OCI-LY7 (cell line): ENCODE data around the gene SLC6A7. TPM values are rescaled to one million over a fixed set of nuclear protein-coding genes. Genes with fewer than 3 reads are reported as not detected.

Experiments used
- BruUV-seq: library from RNA; stranded (reverse); fragments of 400-500 nt; replicated peaks from 2 replicates; lab custom pipeline; 2021; lab: Mats Ljungman, UMichigan
- CTCF ChIA-PET: fragments of 300-600 bp; sonication (Branson Sonifier 250); formaldehyde crosslinking; loops from one replicate; lab custom pipeline; 2022; ENCODE audit warnings: antibody characterized with exemption; ENCODE audit not compliant: unreplicated experiment; lab: Charles Lee
- POLR2A ChIA-PET: fragments of 300-600 bp; sonication (Branson Sonifier 250); formaldehyde crosslinking; loops from one replicate; lab custom pipeline; 2022; ENCODE audit warnings: antibody characterized with exemption; lab: Charles Lee
- DNase-seq: peaks from one replicate; pipeline ENCODE4 v3.0.0-alpha.2; 2015; ENCODE audit warnings: low spot score
- H2AFZ ChIP-seq: fragments of 200-600 bp; sonication (generic), shearing (Covaris generic); 2 replicates; pipeline ENCODE4 v1.6.1; 2014; ENCODE audit warnings: mild to moderate bottlenecking, antibody characterized with exemption, low read length, moderate library complexity
- H3K27ac ChIP-seq: fragments of 200-600 bp; sonication (generic); 2 replicates; pipeline ENCODE4 v1.5.1; 2014; ENCODE audit warnings: mixed run types, low read depth, mild to moderate bottlenecking, moderate library complexity, low read length, inconsistent platforms; ENCODE audit not compliant: poor library complexity, severe bottlenecking
- H3K36me3 ChIP-seq: fragments of 200-600 bp; sonication (generic); 2 replicates; pipeline ENCODE4 v1.6.1; 2014; ENCODE audit warnings: mild to moderate bottlenecking, antibody characterized with exemption, low read length, moderate library complexity, mixed read lengths; ENCODE audit not compliant: insufficient read depth
- H3K4me1 ChIP-seq: fragments of 200-600 bp; sonication (generic); 2 replicates; pipeline ENCODE4 v1.5.1; 2014; ENCODE audit warnings: mild to moderate bottlenecking, low read length; ENCODE audit not compliant: insufficient read depth, poor library complexity, severe bottlenecking
- H3K4me2 ChIP-seq: fragments of 200-600 bp; sonication (generic); 2 replicates; pipeline ENCODE4 v1.6.1; 2014; ENCODE audit warnings: mild to moderate bottlenecking, low read length
- H3K4me3 ChIP-seq: fragments of 200-600 bp; sonication (generic); 2 replicates; pipeline ENCODE4 v1.5.1; 2014; ENCODE audit warnings: mild to moderate bottlenecking, low read depth, low read length; ENCODE audit not compliant: poor library complexity, severe bottlenecking
- H3K79me2 ChIP-seq: fragments of 200-600 bp; sonication (generic); 2 replicates; pipeline ENCODE4 v1.6.1; 2016; ENCODE audit warnings: low read depth, mild to moderate bottlenecking, low read length, moderate library complexity, mixed read lengths; ENCODE audit not compliant: insufficient read depth
- H3K9me2 ChIP-seq: fragments of 200-600 bp; sonication (generic); 2 replicates; pipeline ENCODE4 v1.6.1; 2016; ENCODE audit warnings: mild to moderate bottlenecking, low read length, mixed read lengths; ENCODE audit not compliant: insufficient read depth
- H3K9me3 ChIP-seq: fragments of 200-600 bp; sonication (generic); 2 replicates; pipeline ENCODE4 v1.6.1; 2014; ENCODE audit warnings: mild to moderate bottlenecking, mixed run types, low read length, mixed read lengths
- H4K20me1 ChIP-seq: fragments of 200-600 bp; sonication (generic); 2 replicates; pipeline ENCODE4 v1.6.1; 2014; ENCODE audit warnings: mild to moderate bottlenecking, antibody characterized with exemption, low read length, moderate library complexity, mixed read lengths; ENCODE audit not compliant: insufficient read depth
- CTCF ChIP-seq: fragments of 200-600 bp; sonication (generic); conservative IDR thresholded peaks from 2 replicates; pipeline ENCODE4 v1.5.1; 2014; ENCODE audit warnings: mild to moderate bottlenecking, antibody characterized with exemption, low read length, moderate library complexity, mixed read lengths
- EZH2phosphoT487 ChIP-seq: fragments of 200-600 bp; sonication (generic); IDR thresholded peaks from 2 replicates; pipeline ENCODE4 v1.6.1; 2018; ENCODE audit warnings: low read depth, borderline replicate concordance, mild to moderate bottlenecking, mixed run types, antibody characterized with exemption, low read length, moderate library complexity, mixed read lengths
- intact Hi-C: fragments of 100-400 bp; cut with micrococcal nuclease; formaldehyde crosslinking; loops from one replicate; pipeline ENCODE4 v1.10.0; 2022; ENCODE audit not compliant: unreplicated experiment
- total RNA-seq, 2 experiments: library from RNA; depleted of rRNA in 1 of 2; stranded (reverse); fragments of >200 nt in 1 of 2; shearing (Covaris generic) in 1 of 2; gene quantifications; 2 replicates each; pipeline ENCODE4 v1.2.3, GENCODE V29; 2014 to 2022

The SLC6A7 gene
- total RNA-seq, 2 experiments from 2014 or later, result not detected

- Histone ChIP-seq H3K9me2 (no peaks in the 10 kb centered on the region), H3K9me3 (no peaks in the 10 kb centered on the region)
- CTCF ChIA-PET, result no interaction called here
Observed at GRCh38 chr5:150196986-150197385, 7.1 kb downstream of the SLC6A7 start.

GRCh38 chr5:150197476-150197875, 7.6 kb downstream of the SLC6A7 start:
- CTCF ChIA-PET, result no interaction called here
- intact Hi-C loops, result no loop called here
- H3K4me1 ChIP-seq, result no peaks in the 10 kb centered on the region
- no peak overlapping the region for H3K4me2 ChIP-seq
- DNase-seq, result no peak
- no peak overlapping the region for H3K4me3 ChIP-seq
- POLR2A ChIA-PET, result no interaction called here
- no peaks in the 10 kb centered on the region for H3K79me2 ChIP-seq
- H3K27ac ChIP-seq, result no peak overlapping the region
- TF ChIP-seq CTCF, result no peak
- TF ChIP-seq EZH2phosphoT487, result no peak
- no peaks in the 10 kb centered on the region for H3K9me2 ChIP-seq
- H3K9me3 ChIP-seq, result no peaks in the 10 kb centered on the region
- no TSS peak for BruUV-seq
- H4K20me1 ChIP-seq, result no peaks in the 10 kb centered on the region
- no peak overlapping the region for H2AFZ ChIP-seq
- H3K36me3 ChIP-seq, result no peaks in the 10 kb centered on the region

More at GRCh38 chr5:150196986-150197385, 7.1 kb downstream of the SLC6A7 start:
- POLR2A ChIA-PET, result no interaction called here
- no peaks in the 10 kb centered on the region for H3K36me3 ChIP-seq
- no TSS peak for BruUV-seq
- intact Hi-C loops, result no loop called here
- H2AFZ ChIP-seq, result no peak overlapping the region
- H4K20me1 ChIP-seq, result no peaks in the 10 kb centered on the region
- no peak overlapping the region for H3K27ac ChIP-seq
- no peak overlapping the region for H3K4me2 ChIP-seq
- TF ChIP-seq CTCF, result no peak
- no peaks in the 10 kb centered on the region for H3K4me1 ChIP-seq
- no peak overlapping the region for H3K4me3 ChIP-seq
- no peaks in the 10 kb centered on the region for H3K79me2 ChIP-seq
- no peak for DNase-seq

- ChIA-PET POLR2A (no interaction called here), CTCF (no interaction called here)
- no peaks in the 10 kb centered on the region for H3K4me1 ChIP-seq
- no peak overlapping the region for H3K4me3 ChIP-seq
- intact Hi-C loops, result no loop called here
- H3K9me2 ChIP-seq, result no peaks in the 10 kb centered on the region
- no peaks in the 10 kb centered on the region for H3K79me2 ChIP-seq
- H3K36me3 ChIP-seq, result no peaks in the 10 kb centered on the region
- DNase-seq, result no peak
- BruUV-seq, result no TSS peak
- TF ChIP-seq EZH2phosphoT487 (no peak), CTCF (no peak)
- no peak overlapping the region for H3K4me2 ChIP-seq
- no peak overlapping the region for H3K27ac ChIP-seq
- no peaks in the 10 kb centered on the region for H3K9me3 ChIP-seq
- H4K20me1 ChIP-seq, result no peaks in the 10 kb centered on the region
- H2AFZ ChIP-seq, result no peak overlapping the region
Observed at GRCh38 chr5:150202501-150202900, 12.6 kb downstream of the SLC6A7 start.
